ENCODE data around the gene CADM1. TPM values are rescaled to one million over a fixed set of nuclear protein-coding genes. Genes with fewer than 3 reads are reported as not detected.

Gene CADM1
- 10 to 100 TPM; 10.8 to 37.3 (median 24.5) TPM for total RNA-seq
- 10 to 100 TPM in 1 of 2 donors, 1 to 10 TPM in 1; 6.3 to 38.8 TPM for polyA plus RNA-seq

DNA sequence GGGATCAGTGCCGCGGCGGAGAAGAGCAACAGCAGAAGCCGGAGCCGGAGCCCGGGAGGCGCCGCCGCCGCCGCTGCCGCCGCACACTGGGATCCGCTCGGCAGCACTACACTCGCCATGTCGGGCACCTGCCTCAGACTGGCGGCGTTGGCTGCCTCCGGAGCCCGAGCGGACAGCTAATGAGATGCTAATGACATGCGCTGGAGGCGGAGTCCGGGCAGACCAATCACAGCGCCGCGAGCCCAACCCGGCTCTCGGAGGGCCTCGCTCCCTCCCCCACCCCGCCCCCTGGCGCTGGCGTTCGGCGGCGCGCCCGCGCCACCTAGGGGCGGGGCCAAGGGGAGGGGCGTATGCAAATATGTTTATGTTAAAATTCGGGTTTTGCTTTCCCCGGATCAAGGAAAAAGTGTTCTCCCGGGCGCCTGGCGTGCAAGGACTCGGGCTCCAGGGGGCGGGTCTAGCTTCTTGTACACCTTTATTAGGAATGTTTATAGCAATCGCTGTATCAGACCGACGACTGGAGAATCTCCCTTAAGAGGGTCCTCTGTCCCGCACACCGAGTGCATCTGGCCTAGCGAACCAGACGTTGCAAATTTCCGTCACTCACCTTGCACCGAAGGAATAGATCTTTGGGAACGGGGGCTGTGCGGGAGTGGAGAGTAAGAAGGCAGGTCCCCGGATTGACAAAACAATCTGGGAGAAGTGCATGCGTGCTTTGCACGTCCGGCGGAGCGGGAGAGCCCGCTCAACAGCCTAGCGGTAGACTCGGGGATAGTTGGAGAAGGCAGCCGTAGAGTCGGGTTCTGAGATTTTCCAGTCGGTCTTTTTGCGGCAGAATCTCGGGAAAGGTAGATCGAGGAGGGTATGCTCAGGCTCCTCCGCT is at the start of gene CADM1:
TSS of gene CADM1 (minus strand) at position 140 of the 883 bp plus-strand sequence.
- 1% methylated on average over 74 to 76 of the region's 76 CpGs for WGBS, 2 donors
- Histone ChIP-seq H3K27me3 (peaks cover 0 to 15% (median 0%) of the 10 kb centered on the region in 4 donors), H3K9me3 (no peaks in the 10 kb centered on the region), H3K27ac (peak within 1 kb of the TSS; percentile 39 to 82 (median 70)), H3K4me1 (peaks cover 0 to 13% (median 6%) of the 10 kb centered on the region in 3 donors), H3K36me3 (no peaks in the 10 kb centered on the region), H3K4me3 (peak within 1 kb of the TSS; percentile 40 to 70 (median 52))
- peak; percentile 91 to 94 (median 92) for ATAC-seq
- DNase-seq = peak; percentile 94 to 97 (median 95)
- no peak for FAIRE-seq
- intact Hi-C loops (cut with DNase I) = loop anchor here in 1 of 3 donors (10.0 kb wide), 1 partner anchor 170 kb away; no protein-coding TSS in a partner anchor
- TF ChIP-seq, protein P1, sequence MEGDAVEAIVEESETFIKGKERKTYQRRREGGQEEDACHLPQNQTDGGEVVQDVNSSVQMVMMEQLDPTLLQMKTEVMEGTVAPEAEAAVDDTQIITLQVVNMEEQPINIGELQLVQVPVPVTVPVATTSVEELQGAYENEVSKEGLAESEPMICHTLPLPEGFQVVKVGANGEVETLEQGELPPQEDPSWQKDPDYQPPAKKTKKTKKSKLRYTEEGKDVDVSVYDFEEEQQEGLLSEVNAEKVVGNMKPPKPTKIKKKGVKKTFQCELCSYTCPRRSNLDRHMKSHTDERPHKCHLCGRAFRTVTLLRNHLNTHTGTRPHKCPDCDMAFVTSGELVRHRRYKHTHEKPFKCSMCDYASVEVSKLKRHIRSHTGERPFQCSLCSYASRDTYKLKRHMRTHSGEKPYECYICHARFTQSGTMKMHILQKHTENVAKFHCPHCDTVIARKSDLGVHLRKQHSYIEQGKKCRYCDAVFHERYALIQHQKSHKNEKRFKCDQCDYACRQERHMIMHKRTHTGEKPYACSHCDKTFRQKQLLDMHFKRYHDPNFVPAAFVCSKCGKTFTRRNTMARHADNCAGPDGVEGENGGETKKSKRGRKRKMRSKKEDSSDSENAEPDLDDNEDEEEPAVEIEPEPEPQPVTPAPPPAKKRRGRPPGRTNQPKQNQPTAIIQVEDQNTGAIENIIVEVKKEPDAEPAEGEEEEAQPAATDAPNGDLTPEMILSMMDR (IDR thresholded peaks at IDR 0.05) = peak; percentile 53 to 89 (median 71)

DNA sequence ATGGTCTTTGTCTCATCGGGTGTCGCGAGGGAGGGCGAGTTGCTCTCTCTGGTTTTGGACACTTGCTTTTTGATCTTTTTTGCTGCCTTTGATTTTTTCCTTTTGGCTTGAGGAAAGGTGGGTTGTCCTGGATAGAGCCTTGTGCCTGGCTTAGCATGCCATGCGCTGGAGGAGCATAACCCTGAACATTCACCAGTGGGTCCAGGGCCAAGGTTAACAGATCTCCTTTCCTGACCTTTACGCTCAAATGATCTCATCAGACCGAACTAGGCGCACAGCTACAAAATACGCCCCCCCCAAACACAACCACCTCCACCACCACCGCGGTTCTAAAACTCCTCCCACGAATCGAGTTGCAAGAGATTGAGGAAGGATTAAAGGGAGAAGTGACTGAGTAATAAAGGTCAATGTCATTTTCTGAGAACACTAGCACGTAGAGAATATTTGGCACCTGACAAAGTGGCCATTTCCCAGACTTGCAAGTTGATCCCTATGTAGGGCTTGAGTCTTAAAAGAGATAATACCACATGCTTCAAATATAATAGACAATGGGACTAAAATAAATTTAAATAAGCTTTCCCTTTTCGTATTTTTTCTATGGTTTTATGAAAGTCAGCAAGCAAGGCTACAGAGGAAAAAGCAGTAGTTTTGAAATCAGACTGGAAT is 48.7 kb upstream of the CADM1 start:
- Histone ChIP-seq H3K4me1 (no peaks in the 10 kb centered on the region), H3K4me3 (no peak overlapping the region), H3K27me3 (no peaks in the 10 kb centered on the region), H3K9me3 (no peaks in the 10 kb centered on the region), H3K27ac (no peak overlapping the region), H3K36me3 (no peaks in the 10 kb centered on the region)
- WGBS, 2 donors = 75 to 85% methylated on average over 15 of the region's 15 CpGs
- DNase-seq (no peak), ATAC-seq (no peak), FAIRE-seq (no peak)
- TF ChIP-seq, protein P1 (IDR thresholded peaks at IDR 0.05) = no peak
- intact Hi-C loops (cut with DNase I) = no loop called here

DNA sequence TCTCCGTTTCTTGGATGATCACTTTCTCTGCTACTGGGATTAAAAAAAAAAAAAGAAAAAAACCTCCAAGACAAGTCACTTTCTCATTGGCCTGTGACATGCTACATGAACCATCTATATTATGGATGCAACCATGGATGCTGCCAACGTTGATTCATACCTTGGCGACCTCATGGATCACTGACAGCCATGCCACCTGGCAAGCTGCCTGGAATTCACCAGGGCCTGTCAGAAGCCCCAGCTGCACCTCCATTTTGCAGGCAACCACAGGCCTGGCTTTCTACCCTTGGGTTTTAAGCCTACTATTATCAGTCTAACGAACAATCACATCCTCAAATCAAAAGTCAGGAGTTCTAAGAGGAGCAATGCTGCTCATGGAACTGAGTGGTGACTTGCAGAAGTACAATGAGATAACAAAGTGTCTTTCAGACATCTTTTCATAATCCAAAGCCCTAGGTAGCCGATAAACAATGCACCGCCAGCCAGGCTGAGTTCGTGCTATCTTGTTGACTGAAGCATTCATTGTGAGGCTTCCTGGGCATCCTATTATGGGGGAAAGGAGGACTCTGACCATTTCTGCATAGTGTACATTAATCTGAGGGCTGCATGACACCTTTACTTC is 48.0 kb upstream of the CADM1 start:
- DNase-seq (no peak), FAIRE-seq (no peak), ATAC-seq (no peak)
- Histone ChIP-seq H3K4me1 (no peaks in the 10 kb centered on the region), H3K27me3 (no peaks in the 10 kb centered on the region), H3K36me3 (no peaks in the 10 kb centered on the region), H3K4me3 (no peak overlapping the region), H3K27ac (no peak overlapping the region), H3K9me3 (no peaks in the 10 kb centered on the region)
- WGBS, 2 donors = 72 to 78% methylated on average over 7 of the region's 7 CpGs
- intact Hi-C loops (cut with DNase I) = no loop called here
- TF ChIP-seq, protein P1 (IDR thresholded peaks at IDR 0.05) = no peak

DNA sequence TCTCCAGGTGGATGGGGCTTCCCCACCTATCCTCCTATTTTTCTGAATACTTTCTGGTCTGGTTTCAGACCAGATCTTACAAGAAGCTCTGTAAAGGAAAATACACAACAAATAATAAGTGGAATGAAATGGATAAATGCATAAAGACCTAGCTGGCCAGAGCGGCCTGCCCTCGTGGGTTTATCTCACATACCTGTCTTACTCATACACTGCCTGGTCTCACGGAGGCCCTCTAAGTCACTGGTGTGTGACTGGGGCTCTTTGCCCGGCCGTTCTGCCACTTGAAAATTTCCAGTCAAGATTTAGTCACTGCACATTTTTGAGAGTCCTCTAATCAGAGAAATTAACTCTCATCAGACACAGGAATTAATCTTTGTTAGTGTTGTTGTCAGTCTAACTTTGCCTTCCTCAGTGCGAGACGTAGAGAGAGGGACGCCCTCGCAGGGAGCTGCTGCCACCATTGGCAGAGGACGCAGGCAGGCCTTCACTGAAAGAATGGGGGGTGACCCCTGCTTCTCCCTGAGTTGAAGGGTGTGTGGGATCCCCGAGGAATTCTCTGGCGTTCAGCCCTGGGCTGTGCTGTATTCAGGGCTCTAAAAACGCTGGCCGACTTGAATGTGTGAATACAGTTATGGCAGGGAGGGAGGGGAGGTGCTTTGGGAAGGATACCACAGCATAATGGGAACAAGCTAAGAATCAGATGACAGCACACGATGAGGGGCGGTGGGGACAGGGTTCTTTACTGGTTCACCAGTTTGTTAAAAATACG is 46.3 kb upstream of the CADM1 start:
- WGBS, 2 donors = 74 to 83% methylated on average over 17 of the region's 17 CpGs
- no peaks in the 10 kb centered on the region for H3K9me3 ChIP-seq
- FAIRE-seq (no peak), ATAC-seq (no peak), DNase-seq (no peak)
- no peaks in the 10 kb centered on the region for H3K27me3 ChIP-seq
- TF ChIP-seq, protein P1 (IDR thresholded peaks at IDR 0.05) = no peak
- no peaks in the 10 kb centered on the region for H3K4me1 ChIP-seq
- H3K4me3 ChIP-seq = no peak overlapping the region
- no peak overlapping the region for H3K27ac ChIP-seq
- no peaks in the 10 kb centered on the region for H3K36me3 ChIP-seq
- intact Hi-C loops (cut with DNase I) = no loop called here
